A549 (cell line): ENCODE data around the gene RNASE3. TPM values are rescaled to one million over a fixed set of nuclear protein-coding genes. Genes with fewer than 3 reads are reported as not detected.
"Not testable (repeated sequence)": the region's sequence is repeated elsewhere in the genome, so short reads cannot be mapped to it uniquely, and the experiment has no call there.

Source experiments
- ATAC-seq, 2 experiments: fragments of 200-7000 bp in 1 of 2; fragments of >200 bp in 1 of 2; cut with Nextera tagmentation in 1 of 2; cut with Tn5 transposase in 1 of 2; 3 replicates each; pipeline versions ENCODE4 v1.8.0 to v1.9.1; 2018 to 2020; ENCODE audit warnings: mild to moderate bottlenecking in 1 of 2, moderate library complexity in 1 of 2
- CTCF ChIA-PET: fragments of 300-600 bp; sonication (Branson Sonifier 250); formaldehyde crosslinking; extraction: SDS; loops from one replicate; lab custom pipeline; 2021; ENCODE audit warnings: antibody characterized with exemption, inconsistent platforms; lab: Yijun Ruan, JAX
- POLR2A ChIA-PET: fragments of 350-600 bp; formaldehyde crosslinking; extraction: SDS; loops from one replicate; lab custom pipeline; 2021; ENCODE audit warnings: antibody characterized with exemption, inconsistent platforms; lab: Yijun Ruan, JAX
- DNase-seq, 2 experiments: peaks; one replicate each; pipeline versions ENCODE4 v3.0.0 to v3.0.0-alpha.2; 2011 to 2016; ENCODE audit warnings: low read depth in 1 of 2, low spot score in 1 of 2
- FAIRE-seq: peaks from 2 replicates; lab custom pipeline; 2011; peaks lifted over from hg19 to GRCh38; lab: Jason Lieb, UNC
- H3K27ac ChIP-seq, 2 experiments: fragments of >200 bp; sonication (Bioruptor Twin); formaldehyde crosslinking; 3 replicates each; pipeline ENCODE4 v1.5.1; 2016 to 2017
- H3K4me1 ChIP-seq: fragments of >200 bp; sonication (Bioruptor Twin); formaldehyde crosslinking; 3 replicates; pipeline ENCODE4 v1.6.1; 2016
- H3K4me2 ChIP-seq: fragments of >200 bp; sonication (Bioruptor Twin); formaldehyde crosslinking; 3 replicates; pipeline ENCODE4 v1.6.1; 2016
- H3K4me3 ChIP-seq: fragments of >200 bp; sonication (Bioruptor Twin); formaldehyde crosslinking; 3 replicates; pipeline ENCODE4 v1.5.1; 2016
- H3K9me3 ChIP-seq: fragments of >200 bp; sonication (Bioruptor Twin); formaldehyde crosslinking; 3 replicates; pipeline ENCODE4 v1.6.1; 2016
- CHD4 ChIP-seq: fragments of 200-600 bp; sonication (generic); IDR thresholded peaks from 2 replicates; pipeline ENCODE4 v1.6.1; 2016; ENCODE audit warnings: antibody characterized with exemption, mild to moderate bottlenecking, borderline replicate concordance
- EP300 ChIP-seq, 2 experiments: fragments of >200 bp; sonication (Bioruptor Twin); formaldehyde crosslinking; IDR thresholded peaks; 2 replicates in 1 of 2; 3 replicates in 1 of 2; pipeline ENCODE4 v1.6.1; 2016 to 2017
- FOSL2 ChIP-seq, 2 experiments: fragments of 450-650 bp in 1 of 2; fragments of >200 bp in 1 of 2; sonication (Bioruptor Twin) in 1 of 2; formaldehyde crosslinking; IDR thresholded peaks; 2 replicates each; pipeline versions ENCODE4 v1.5.0 to v1.6.1; 2016 to 2020; ENCODE audit warnings: mild to moderate bottlenecking in 1 of 2, moderate library complexity in 1 of 2
- GATA3 ChIP-seq: IDR thresholded peaks from 2 replicates; pipeline ENCODE4 v1.6.1; 2012; ENCODE audit warnings: borderline replicate concordance
- HOXB5 ChIP-seq: fragments of 250-450 bp; sonication (Bioruptor Pico); IDR thresholded peaks from 2 replicates; pipeline ENCODE4 v1.5.0; 2020; ENCODE audit warnings: mild to moderate bottlenecking, moderate library complexity
- JUN ChIP-seq, 2 experiments: fragments of >200 bp; sonication (Bioruptor Twin); formaldehyde crosslinking; IDR thresholded peaks; 2 replicates in 1 of 2; 3 replicates in 1 of 2; pipeline ENCODE4 v1.6.1; 2016 to 2017
- JUNB ChIP-seq: fragments of >200 bp; sonication (Bioruptor Twin); formaldehyde crosslinking; IDR thresholded peaks from 2 replicates; pipeline ENCODE4 v1.6.1; 2016
- KDM5A ChIP-seq: fragments of 200-600 bp; sonication (generic); IDR thresholded peaks from 2 replicates; pipeline ENCODE4 v1.6.1; 2016; ENCODE audit warnings: antibody characterized with exemption, mild to moderate bottlenecking
- MAFK ChIP-seq: fragments of 450-650 bp; IDR thresholded peaks from 2 replicates; pipeline ENCODE4 v1.6.1; 2014; ENCODE audit not compliant: partially characterized antibody
- MAX ChIP-seq: IDR thresholded peaks from 2 replicates; pipeline ENCODE4 v1.6.1; 2012
- MAZ ChIP-seq: fragments of 150-350 bp; IDR thresholded peaks from 2 replicates; pipeline ENCODE4 v1.6.1; 2014; ENCODE audit warnings: antibody characterized with exemption, low read depth, low read length, borderline replicate concordance
- MYC ChIP-seq: IDR thresholded peaks from 2 replicates; pipeline ENCODE4 v1.6.1; 2012; ENCODE audit warnings: mild to moderate bottlenecking, inconsistent platforms, low read length, improper control_type of control experiment, borderline replicate concordance
- NFE2L2 ChIP-seq: fragments of 150-350 bp; conservative IDR thresholded peaks from 2 replicates; pipeline ENCODE4 v1.6.1; 2014; ENCODE audit warnings: low read length
- NR3C1 ChIP-seq: fragments of >200 bp; sonication (Bioruptor Twin); formaldehyde crosslinking; IDR thresholded peaks from 3 replicates; pipeline ENCODE4 v1.6.1; 2017
- PBX3 ChIP-seq: IDR thresholded peaks from 2 replicates; pipeline ENCODE4 v1.6.1; 2012
- RAD21 ChIP-seq, 2 experiments: fragments of >200 bp in 1 of 2; sonication (Bioruptor Twin) in 1 of 2; formaldehyde crosslinking in 1 of 2; IDR thresholded peaks in 1 of 2; conservative IDR thresholded peaks in 1 of 2; 2 replicates in 1 of 2; 3 replicates in 1 of 2; pipeline ENCODE4 v1.6.1; 2012 to 2018; ENCODE audit warnings: inconsistent platforms in 1 of 2
- RNF2 ChIP-seq: fragments of 200-600 bp; sonication (generic); IDR thresholded peaks from 2 replicates; pipeline ENCODE4 v1.6.1; 2016; ENCODE audit warnings: low read depth, mild to moderate bottlenecking, antibody characterized with exemption, moderate library complexity, borderline replicate concordance
- WGBS: methylation state at CpG from one replicate; pipeline ENCODE4 v1.1.6; 2017; ENCODE audit errors: missing lambda C conversion rate; 5-methylcytosine and 5-hydroxymethylcytosine counted together
- polyA minus RNA-seq: library from RNA; depleted of rRNA, polyadenylated mRNA; stranded (reverse); fragments of >200 nt; gene quantifications from 2 replicates; pipeline ENCODE4 v1.2.3, GENCODE V29; 2011; rRNA and poly(A)+ RNA removed
- polyA plus RNA-seq, 4 experiments: library from polyadenylated mRNA; depleted of rRNA in 3 of 4; stranded (reverse); fragments of >200 nt; fragmentation: RNase III in 1 of 4; extraction: RNeasy Plus Mini Kit Qiagen cat#74134 plus additional on column Dnase treatment in 1 of 4; gene quantifications; 2 replicates in 3 of 4; 3 replicates in 1 of 4; pipeline ENCODE4 v1.2.3, GENCODE V29; 2011 to 2017
- TF ChIP-seq, protein P1 (sequence below): fragments of 150-350 bp; IDR thresholded peaks from 2 replicates; pipeline ENCODE4 v1.6.1; 2014; ENCODE audit warnings: low read depth, mild to moderate bottlenecking, low read length

The RNASE3 gene
- not detected in 2 replicates for polyA plus RNA-seq (2011; rRNA removed)
- polyA plus RNA-seq (2012; cell fraction: cytosol; rRNA removed), result not detected in 2 replicates
- not detected in 2 replicates for polyA plus RNA-seq (2012; cell fraction: nucleus; rRNA removed)
- polyA plus RNA-seq (2017; fragmentation: RNase III; extraction: RNeasy Plus Mini Kit Qiagen cat#74134 plus additional on column Dnase treatment), result not detected in 3 replicates
- not detected in 2 replicates for polyA minus RNA-seq

DNA sequence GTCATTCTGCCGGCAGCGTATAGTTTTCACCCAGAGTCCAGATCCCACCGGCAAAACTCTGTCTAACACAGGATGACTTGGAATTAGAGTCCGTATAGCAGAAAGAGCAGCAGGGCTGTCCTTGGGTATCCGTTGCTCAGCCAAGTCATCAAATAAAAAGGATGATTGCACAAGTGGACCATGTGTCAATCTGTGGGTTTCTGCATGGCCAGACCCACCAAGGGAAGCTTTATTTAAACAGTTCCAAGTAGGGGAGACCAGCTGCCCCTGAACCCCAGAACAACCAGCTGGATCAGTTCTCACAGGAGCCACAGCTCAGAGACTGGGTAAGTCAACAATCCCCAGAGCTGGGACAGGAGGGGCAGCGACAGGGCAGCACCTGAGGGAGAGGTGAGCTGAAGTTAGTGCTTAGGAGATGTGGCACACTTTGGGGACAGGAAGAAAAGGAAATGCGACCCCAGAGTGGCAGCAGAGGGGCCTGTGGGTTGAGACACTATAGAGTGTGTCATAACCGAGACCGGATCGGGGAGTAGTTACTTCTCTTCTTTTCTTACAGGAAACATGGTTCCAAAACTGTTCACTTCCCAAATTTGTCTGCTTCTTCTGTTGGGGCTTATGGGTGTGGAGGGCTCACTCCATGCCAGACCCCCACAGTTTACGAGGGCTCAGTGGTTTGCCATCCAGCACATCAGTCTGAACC lies at the start of gene RNASE3:
Gene RNASE3, plus strand, starts transcription at position 260 of the 700 bp plus-strand sequence. Its CDS starts 302 bp downstream, at position 562.
- ATAC-seq, H3K4me3 ChIP-seq, DNase-seq, H3K4me2 ChIP-seq, H3K4me1 ChIP-seq, H3K27ac ChIP-seq, FAIRE-seq, POLR2A ChIA-PET, H3K9me3 ChIP-seq: not testable (repeated sequence)
- CTCF ChIA-PET, result interaction anchor here (1.0 kb wide), 1 partner anchor 36 kb away, joined by 3 read pairs; no protein-coding TSS in a partner anchor
- 40% methylated on average over 11 of the region's 11 CpGs for WGBS

- FAIRE-seq, result no peak
- POLR2A ChIA-PET, result no interaction called here
- no peak for DNase-seq
- Histone ChIP-seq H3K27ac (peak overlapping the region in 1 of 2 experiments; percentile 67; a peak in 2 of 6 replicates), H3K9me3 (no peaks in the 10 kb centered on the region), H3K4me3 (no peak overlapping the region), H3K4me2 (no peak overlapping the region), H3K4me1 (peaks cover 31% of the 10 kb centered on the region)
- ATAC-seq, result no peak
- 93% methylated on average over 6 of the region's 6 CpGs for WGBS
- CTCF ChIA-PET, result interaction anchor here (1.3 to 2.2 kb wide), 7 partner anchors 8 to 154 kb away, joined by 4 to 14 read pairs (median 4); no protein-coding TSS in a partner anchor
- TF ChIP-seq RNF2 (no peak), MAZ (no peak), NFE2L2 (no peak)
These were observed 44.6 kb upstream of the RNASE3 start for GRCh38 chr14:20846560-20846959.

DNA sequence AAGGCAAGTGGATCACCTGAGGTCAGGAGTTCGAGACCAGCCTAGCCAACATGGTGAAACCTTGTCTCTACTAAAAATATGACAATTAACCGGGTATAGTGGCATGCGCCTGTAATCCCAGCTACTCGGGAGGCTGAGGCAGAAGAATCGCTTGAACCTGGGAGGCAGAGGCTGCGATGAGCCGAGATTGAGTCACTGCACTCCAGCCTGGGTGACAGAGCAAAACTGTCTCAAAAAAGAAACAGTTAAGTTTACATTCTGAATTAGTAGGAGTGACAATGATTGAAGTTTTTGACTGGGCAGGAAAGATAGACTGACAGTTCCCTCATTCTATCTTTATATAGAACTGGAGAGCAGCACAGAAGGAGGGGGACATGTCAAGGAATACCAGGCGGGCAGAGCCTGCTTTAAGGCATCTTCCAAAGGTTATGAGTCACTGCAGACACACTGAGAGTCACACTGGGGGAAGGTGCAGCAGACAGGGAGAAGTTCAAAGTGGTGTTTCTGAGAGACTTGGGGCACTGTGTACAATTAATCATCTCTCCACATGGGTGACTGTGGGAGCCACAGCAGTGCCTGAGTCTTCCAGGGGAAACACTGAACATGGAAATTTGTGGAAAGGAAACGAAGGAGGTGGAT lies 42.8 kb upstream of the RNASE3 start:
- WGBS, result 0% methylated on average over 9 of the region's 9 CpGs
- Histone ChIP-seq H3K4me1 (peaks cover 40% of the 10 kb centered on the region), H3K4me2 (peak overlapping the region; percentile 97), H3K9me3 (no peaks in the 10 kb centered on the region), H3K4me3 (peak overlapping the region; percentile 31; the same call in 2 of the 3 replicates), H3K27ac (peak overlapping the region; percentile 94 to 96)
- peak; percentile 97 to 99 for ATAC-seq
- CTCF ChIA-PET, result interaction anchor here (0.8 to 6.3 kb wide), 12 partner anchors 10 to 192 kb away, joined by 3 to 64 read pairs (median 6); no protein-coding TSS in a partner anchor
- peak; percentile 98 for FAIRE-seq
- POLR2A ChIA-PET, result interaction anchor here (0.7 to 2.5 kb wide), 6 partner anchors 12 to 167 kb away, joined by 3 to 10 read pairs (median 3); partner anchors contain the start of gene RNASE1
- DNase-seq, result peak; percentile 84 to 94
- TF ChIP-seq MYC, result 0 out of 2 replicates have a peak, but pooled peaks have one; percentile 41
- TF ChIP-seq KDM5A, result no peak
- no peak for TF ChIP-seq NR3C1
- peak in 1 of 2 experiments; percentile 65; a peak in 3 of 5 replicates for TF ChIP-seq JUN (IDR thresholded peaks at IDR 0.05)
- TF ChIP-seq HOXB5 (CRISPR knock-in tag), result peak; percentile 73; the same call in 1 of the 2 replicates
- TF ChIP-seq CHD4, result no peak
- peak; percentile 64; the same call in 1 of the 2 replicates for TF ChIP-seq PBX3
- TF ChIP-seq MAFK, result peak; percentile 60
- TF ChIP-seq GATA3, result peak; percentile 61
- 0 out of 5 replicates have a peak, but pooled peaks of 1 of the 2 experiments have one; percentile 7 for TF ChIP-seq RAD21 (conservative IDR thresholded peaks at IDR 0.05 in 1 of 2, IDR thresholded peaks at IDR 0.05 in 1 of 2)
- peak; percentile 33 to 39; a peak in 1 of 5 replicates for TF ChIP-seq EP300 (IDR thresholded peaks at IDR 0.05)
- peak; percentile 87 for TF ChIP-seq FOSL2 (IDR thresholded peaks at IDR 0.05)
- TF ChIP-seq FOSL2 (CRISPR knock-in tag; IDR thresholded peaks at IDR 0.05), result peak; percentile 94
- TF ChIP-seq, protein P1, sequence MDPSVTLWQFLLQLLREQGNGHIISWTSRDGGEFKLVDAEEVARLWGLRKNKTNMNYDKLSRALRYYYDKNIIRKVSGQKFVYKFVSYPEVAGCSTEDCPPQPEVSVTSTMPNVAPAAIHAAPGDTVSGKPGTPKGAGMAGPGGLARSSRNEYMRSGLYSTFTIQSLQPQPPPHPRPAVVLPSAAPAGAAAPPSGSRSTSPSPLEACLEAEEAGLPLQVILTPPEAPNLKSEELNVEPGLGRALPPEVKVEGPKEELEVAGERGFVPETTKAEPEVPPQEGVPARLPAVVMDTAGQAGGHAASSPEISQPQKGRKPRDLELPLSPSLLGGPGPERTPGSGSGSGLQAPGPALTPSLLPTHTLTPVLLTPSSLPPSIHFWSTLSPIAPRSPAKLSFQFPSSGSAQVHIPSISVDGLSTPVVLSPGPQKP, result no peak
- peak; percentile 74 for TF ChIP-seq JUNB
- TF ChIP-seq MAX, result peak; percentile 68
